LNCaP clone FGC (cell line): Measurements from ENCODE around the gene TIMM29.

Experiments
- DNase-seq: peaks from one replicate; pipeline ENCODE4 v3.0.0-alpha.2; 2011; ENCODE audit warnings: low read depth
- H3K4me3 ChIP-seq: 2 replicates; pipeline ENCODE4 v1.5.1; 2011; ENCODE audit warnings: mild to moderate bottlenecking, low read depth, low read length, control low read depth
- TF ChIP-seq, protein P1 (sequence below): IDR thresholded peaks from 2 replicates; pipeline ENCODE4 v1.5.1; 2012; ENCODE audit warnings: mild to moderate bottlenecking; ENCODE audit not compliant: control insufficient read depth, insufficient read depth; ENCODE audit errors: extremely low read depth

Gene TIMM29

GRCh38 chr19:10920781-10921180 lies 7.8 kb upstream of the TIMM29 start:
- H3K4me3 ChIP-seq: no peak overlapping the region
- DNase-seq: no peak
- TF ChIP-seq, protein P1, sequence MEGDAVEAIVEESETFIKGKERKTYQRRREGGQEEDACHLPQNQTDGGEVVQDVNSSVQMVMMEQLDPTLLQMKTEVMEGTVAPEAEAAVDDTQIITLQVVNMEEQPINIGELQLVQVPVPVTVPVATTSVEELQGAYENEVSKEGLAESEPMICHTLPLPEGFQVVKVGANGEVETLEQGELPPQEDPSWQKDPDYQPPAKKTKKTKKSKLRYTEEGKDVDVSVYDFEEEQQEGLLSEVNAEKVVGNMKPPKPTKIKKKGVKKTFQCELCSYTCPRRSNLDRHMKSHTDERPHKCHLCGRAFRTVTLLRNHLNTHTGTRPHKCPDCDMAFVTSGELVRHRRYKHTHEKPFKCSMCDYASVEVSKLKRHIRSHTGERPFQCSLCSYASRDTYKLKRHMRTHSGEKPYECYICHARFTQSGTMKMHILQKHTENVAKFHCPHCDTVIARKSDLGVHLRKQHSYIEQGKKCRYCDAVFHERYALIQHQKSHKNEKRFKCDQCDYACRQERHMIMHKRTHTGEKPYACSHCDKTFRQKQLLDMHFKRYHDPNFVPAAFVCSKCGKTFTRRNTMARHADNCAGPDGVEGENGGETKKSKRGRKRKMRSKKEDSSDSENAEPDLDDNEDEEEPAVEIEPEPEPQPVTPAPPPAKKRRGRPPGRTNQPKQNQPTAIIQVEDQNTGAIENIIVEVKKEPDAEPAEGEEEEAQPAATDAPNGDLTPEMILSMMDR: no peak

DNA sequence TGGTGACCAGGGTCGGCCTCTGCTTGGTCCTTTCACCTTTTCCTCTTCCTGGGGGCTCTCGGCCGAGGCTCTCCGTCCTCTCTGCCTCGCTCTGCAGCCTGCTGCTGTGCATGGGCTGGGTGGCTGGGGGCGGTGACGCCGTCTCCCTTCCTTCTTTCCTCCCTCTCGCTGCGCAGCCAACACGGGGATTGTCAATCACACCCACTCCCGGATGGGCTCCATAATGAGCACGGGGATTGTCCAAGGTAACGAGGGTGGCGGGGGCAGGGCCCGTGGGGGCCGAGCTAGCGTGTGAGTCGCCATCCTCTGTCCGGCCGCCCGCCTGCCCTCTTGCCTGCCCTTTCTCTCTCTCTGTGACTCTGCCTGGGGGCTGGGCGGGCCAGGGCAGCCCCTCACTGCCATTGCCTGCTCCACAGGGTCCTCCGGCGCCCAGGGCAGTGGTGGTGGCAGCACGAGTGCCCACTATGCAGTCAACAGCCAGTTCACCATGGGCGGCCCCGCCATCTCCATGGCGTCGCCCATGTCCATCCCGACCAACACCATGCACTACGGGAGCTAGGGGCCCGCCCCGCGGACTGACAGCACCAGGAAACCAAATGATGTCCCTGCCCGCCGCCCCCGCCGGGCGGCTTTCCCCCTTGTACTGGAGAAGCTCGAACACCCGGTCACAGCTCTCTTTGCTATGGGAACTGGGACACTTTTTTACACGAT lies 7.3 kb upstream of the TIMM29 start:
- TF ChIP-seq, protein P1: no peak
- no peak overlapping the region for H3K4me3 ChIP-seq

GRCh38 chr19:10921910-10922637 lies 6.5 kb upstream of the TIMM29 start:
- TF ChIP-seq, protein P1: no peak
- DNase-seq: no peak
- no peak overlapping the region for H3K4me3 ChIP-seq

More for the DNA sequence above, 7.3 kb upstream of the TIMM29 start:
- no peak for DNase-seq

DNA sequence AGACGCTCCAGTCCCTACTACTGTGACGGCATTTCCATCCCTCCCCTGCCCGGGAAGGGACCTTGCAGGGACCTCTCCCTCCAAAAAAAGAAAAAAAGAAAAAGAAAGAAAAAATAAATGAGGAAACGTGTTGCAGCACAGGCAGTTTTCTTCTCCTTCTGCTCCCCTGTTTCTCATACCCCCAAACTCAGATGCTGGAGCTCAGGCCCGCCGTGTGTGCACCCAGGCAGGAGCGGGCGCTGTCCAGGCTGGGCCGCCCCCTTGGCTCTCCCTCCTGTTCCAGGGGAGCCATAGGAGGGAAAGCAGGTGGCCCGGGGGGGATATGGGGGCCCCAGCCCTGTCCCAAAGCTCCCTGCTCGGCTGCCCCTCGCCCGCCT lies 6.0 kb upstream of the TIMM29 start:
- TF ChIP-seq, protein P1: no peak
- H3K4me3 ChIP-seq: no peak overlapping the region
- no peak for DNase-seq

DNA sequence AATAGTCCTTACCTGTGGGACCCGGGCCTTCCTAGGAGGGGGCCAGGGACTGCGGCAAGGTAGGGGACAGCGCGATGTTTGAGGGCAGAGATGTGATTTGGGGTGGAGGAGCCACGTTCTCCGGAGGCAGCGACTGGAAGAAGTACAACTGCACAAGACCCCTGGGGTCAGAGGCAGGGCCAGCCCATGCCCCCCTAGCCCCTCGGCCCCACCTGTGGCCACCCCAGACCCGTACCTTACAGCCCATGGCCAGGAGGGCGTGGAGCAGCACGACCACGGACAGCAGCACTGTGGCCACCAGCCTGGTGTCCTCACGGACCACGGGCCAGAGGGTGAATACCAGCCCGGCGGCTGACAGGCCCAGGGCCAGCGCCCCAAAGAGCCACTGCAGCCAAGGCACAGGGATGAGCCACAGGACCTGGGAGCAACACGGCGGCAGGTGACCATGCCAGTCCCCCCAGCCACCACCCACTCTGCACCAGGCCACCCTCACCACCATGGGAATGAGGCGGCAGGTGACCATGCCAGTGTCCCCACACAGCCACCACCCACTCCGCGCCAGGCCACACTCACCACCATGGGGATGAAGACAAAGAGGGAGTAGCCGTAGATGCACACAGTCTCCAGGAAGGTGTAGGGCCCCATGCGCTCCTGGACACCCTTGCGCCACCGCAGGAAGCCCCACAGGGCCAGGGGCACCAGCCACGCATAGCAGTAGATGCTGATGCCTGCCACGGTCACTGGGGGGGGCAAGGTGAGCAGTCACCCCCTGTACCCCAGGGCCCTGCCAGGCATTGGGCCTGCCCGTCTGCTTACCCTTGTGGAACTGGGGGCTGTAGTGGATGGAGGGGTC lies 5.1 kb upstream of the TIMM29 start:
- TF ChIP-seq, protein P1: no peak
- no peak overlapping the region for H3K4me3 ChIP-seq
- no peak for DNase-seq

DNA sequence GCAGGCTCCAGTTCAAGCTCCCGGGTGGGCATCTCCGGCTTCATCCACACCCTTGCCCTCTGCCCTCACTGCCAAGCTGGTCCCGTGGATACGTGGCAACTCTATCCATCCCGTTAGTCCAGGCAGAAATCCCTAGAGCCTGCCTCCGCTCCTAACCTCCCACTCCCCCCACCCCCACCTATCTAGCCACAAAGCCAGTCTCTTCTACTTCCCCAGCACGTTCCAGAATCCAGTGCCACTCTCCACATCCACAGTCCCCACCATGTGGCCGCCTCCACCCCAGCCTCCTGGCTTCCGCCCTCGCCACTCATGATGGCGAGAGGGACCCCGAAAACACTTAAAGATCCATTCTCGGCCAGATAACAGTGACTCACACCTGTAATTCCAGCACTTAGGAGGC lies 4.0 kb upstream of the TIMM29 start:
- DNase-seq: no peak
- H3K4me3 ChIP-seq: no peak overlapping the region
- TF ChIP-seq, protein P1: no peak
